ENCODE results near the gene FOSL2. TPM values are rescaled to one million over a fixed set of nuclear protein-coding genes. Genes with fewer than 3 reads are reported as not detected.

FOSL2 gene
- total and polyA plus RNA-seq, 7 donors = 20.1 to 278 (median 74.7) TPM

DNA sequence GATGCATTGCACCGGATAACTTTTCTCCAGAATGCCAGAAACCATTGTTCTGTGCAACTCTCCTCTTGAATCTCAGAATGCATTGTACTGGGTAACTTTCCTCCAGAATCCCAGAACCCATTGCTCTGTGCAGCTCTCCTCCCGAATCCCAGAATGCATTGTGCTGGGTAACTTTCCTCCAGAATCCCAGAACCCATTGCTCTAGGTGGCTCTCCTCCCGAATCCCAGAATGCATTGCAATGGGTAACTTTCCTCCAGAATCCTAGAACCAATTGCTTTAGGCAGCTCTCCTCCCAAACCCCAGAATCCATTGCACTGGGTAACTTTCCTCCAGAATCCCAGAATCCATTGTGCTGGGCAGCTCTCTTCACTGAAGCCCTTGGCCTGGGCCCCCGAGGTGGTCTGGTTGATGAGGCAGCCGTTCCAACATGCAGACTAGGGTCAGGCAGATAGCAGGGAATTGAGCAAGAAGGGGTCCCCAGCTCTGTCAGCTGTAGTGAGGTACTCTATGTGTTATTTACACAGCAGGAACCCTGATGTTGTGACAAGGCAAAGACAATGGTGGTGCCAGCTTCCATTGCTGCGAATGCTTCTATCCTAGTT lies 9.4 kb downstream of the FOSL2 start:
- no peak for TF ChIP-seq CTCF (IDR thresholded peaks at IDR 0.05)
- ATAC-seq (no peak), DNase-seq (no peak)
- intact Hi-C loops (cut with DNase I) = no loop called here
- H3K4me1 ChIP-seq = peaks cover 75% of the 10 kb centered on the region
- peaks cover 11 to 82% of the 10 kb centered on the region in 2 donors for H3K36me3 ChIP-seq (ENCODE audit: insufficient read depth in 1 of 2, low read depth in 1 of 2)
- H3K27me3 ChIP-seq (ENCODE audit: insufficient read depth in 3 of 3, low read length in 2 of 3) = no peaks in the 10 kb centered on the region
- H3K4me3 ChIP-seq = no peak overlapping the region
- H3K27ac ChIP-seq = peak overlapping the region; percentile 14
- WGBS, 3 donors = 89 to 96% (median 89%) methylated on average over 6 of the region's 6 CpGs
- no peaks in the 10 kb centered on the region for H3K9me3 ChIP-seq

- peaks cover 15 to 90% of the 10 kb centered on the region in 2 donors for H3K36me3 ChIP-seq (ENCODE audit: insufficient read depth in 1 of 2, low read depth in 1 of 2)
- DNase-seq (no peak), ATAC-seq (peak in 1 of 4 donors; percentile 4)
- intact Hi-C loops (cut with DNase I) = no loop called here
- TF ChIP-seq CTCF (IDR thresholded peaks at IDR 0.05) = no peak
- H3K4me3 ChIP-seq = no peak overlapping the region
- H3K4me1 ChIP-seq = peaks cover 69% of the 10 kb centered on the region
- H3K27ac ChIP-seq = no peak overlapping the region
- WGBS, 3 donors = 50 to 60% (median 52%) methylated on average over 7 of the region's 7 CpGs
- H3K9me3 ChIP-seq = no peaks in the 10 kb centered on the region
- H3K27me3 ChIP-seq (ENCODE audit: insufficient read depth in 3 of 3, low read length in 2 of 3) = no peaks in the 10 kb centered on the region
Observed at GRCh38 chr2:28403370-28403956, 10.8 kb downstream of the FOSL2 start.

DNA sequence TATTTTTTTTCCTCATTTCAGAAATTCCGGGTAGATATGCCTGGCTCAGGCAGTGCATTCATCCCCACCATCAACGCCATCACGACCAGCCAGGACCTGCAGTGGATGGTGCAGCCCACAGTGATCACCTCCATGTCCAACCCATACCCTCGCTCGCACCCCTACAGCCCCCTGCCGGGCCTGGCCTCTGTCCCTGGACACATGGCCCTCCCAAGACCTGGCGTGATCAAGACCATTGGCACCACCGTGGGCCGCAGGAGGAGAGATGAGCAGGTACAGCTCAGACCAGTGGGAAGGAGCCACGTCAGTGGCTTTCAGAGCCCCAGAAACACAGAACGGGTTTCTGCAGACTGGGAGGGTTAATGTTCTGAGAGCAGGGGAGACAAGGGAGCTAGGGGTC lies 11.4 kb downstream of the FOSL2 start:
- intact Hi-C loops (cut with DNase I) = no loop called here
- DNase-seq = no peak
- H3K4me1 ChIP-seq = peaks cover 62% of the 10 kb centered on the region
- no peak for TF ChIP-seq CTCF (IDR thresholded peaks at IDR 0.05)
- H3K36me3 ChIP-seq (ENCODE audit: insufficient read depth in 1 of 2, low read depth in 1 of 2) = peaks cover 17 to 96% of the 10 kb centered on the region in 2 donors
- H3K27me3 ChIP-seq (ENCODE audit: insufficient read depth in 3 of 3, low read length in 2 of 3) = no peaks in the 10 kb centered on the region
- H3K27ac ChIP-seq = peak overlapping the region; percentile 2
- no peak overlapping the region for H3K4me3 ChIP-seq
- no peaks in the 10 kb centered on the region for H3K9me3 ChIP-seq
- 92 to 96% (median 95%) methylated on average over 11 of the region's 11 CpGs for WGBS, 3 donors
- no peak for ATAC-seq

DNA sequence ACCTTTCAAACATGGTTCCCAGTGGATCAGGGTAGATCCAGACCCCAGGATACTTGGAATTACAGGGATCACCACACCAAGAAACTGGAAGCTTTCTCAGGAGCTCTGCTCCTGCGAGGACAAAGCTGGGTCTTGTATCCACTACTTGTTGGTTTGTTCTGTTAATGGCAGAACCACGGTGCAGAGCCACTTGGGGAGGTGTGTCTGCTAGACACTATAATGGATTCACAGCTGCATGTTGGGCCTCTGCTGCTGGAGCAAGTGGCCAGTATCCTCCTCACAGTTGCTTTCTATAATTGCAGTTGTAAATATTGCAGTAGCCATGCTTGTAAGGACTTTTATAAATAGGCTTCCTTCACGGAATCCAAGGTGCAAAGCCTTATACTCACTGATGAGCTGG lies 12.9 kb downstream of the FOSL2 start:
- 58 to 76% (median 69%) methylated on average over 3 of the region's 3 CpGs for WGBS, 3 donors
- ATAC-seq (peak in 1 of 4 donors; percentile 44), DNase-seq (no peak)
- no peak for TF ChIP-seq CTCF (IDR thresholded peaks at IDR 0.05)
- no peak overlapping the region for H3K4me3 ChIP-seq
- H3K27ac ChIP-seq = no peak overlapping the region
- no peaks in the 10 kb centered on the region for H3K9me3 ChIP-seq
- H3K36me3 ChIP-seq (ENCODE audit: insufficient read depth in 1 of 2, low read depth in 1 of 2) = peaks cover 24 to 100% of the 10 kb centered on the region in 2 donors
- H3K4me1 ChIP-seq = peaks cover 48% of the 10 kb centered on the region
- no peaks in the 10 kb centered on the region for H3K27me3 ChIP-seq (ENCODE audit: insufficient read depth in 3 of 3, low read length in 2 of 3)
- intact Hi-C loops (cut with DNase I) = no loop called here
